ENCODE results near the gene FOXN3.

DNA sequence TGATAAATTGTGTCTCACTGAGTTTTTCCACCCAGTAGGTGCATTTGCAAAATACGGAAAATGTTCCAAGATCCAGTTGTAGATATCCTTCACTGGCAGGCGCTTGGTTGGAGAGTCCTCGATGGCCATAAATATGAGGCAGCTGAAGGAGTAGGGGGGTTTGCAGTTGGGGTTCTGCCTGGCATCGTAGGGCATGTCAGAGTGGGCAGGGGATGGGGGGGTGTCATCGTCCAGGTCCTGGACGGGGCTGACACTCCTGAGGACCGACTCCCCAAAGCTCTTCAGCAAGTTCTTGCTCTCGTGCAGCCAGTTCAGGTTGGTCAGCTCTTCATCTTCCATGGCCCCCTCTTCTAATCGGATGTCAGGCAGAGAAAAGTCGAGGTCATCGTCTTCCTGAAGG is 5.1 kb downstream of the FOXN3 start:
- TF ChIP-seq REST (IDR thresholded peaks at IDR 0.05; ENCODE audit: insufficient replicate concordance, low read depth) (no peak), POLR2AphosphoS5 (IDR thresholded peaks at IDR 0.05; ENCODE audit: low read depth) (no peak), GABPA (IDR thresholded peaks at IDR 0.05; ENCODE audit: low read depth) (no peak), CTCF (IDR thresholded peaks at IDR 0.05; ENCODE audit: insufficient read depth, low read length) (no peak), SPI1 (IDR thresholded peaks at IDR 0.05; ENCODE audit: borderline replicate concordance, low read depth) (no peak)

Measured in HL-60 (cell line).